Gastrocnemius medialis (tissue), 4 donors: ENCODE measurements around the gene FAM72B. TPM values are rescaled to one million over a fixed set of nuclear protein-coding genes. Genes with fewer than 3 reads are reported as not detected.
"Not testable (repeated sequence)": the region's sequence is repeated elsewhere in the genome, so short reads cannot be mapped to it uniquely, and the experiment has no call there.

ENCODE experiments used
- ATAC-seq, 2 donors: fragments of 150-250 bp; one replicate each; pipeline ENCODE4 v1.9.1; 2016
- DNase-seq, 2 donors: peaks; one replicate each; pipeline ENCODE4 v3.0.0-alpha.2; 2019
- H3K27ac ChIP-seq, 4 donors: fragments of 200-600 bp; sonication (generic); 1 replicate in 1 of 4; 2 replicates in 3 of 4; pipeline ENCODE4 v1.5.1; 2016 to 2018; ENCODE audit warnings: mild to moderate bottlenecking in 2 of 4, moderate library complexity in 1 of 4
- H3K27me3 ChIP-seq, 3 donors: fragments of 200-600 bp; sonication (generic) in 2 of 3; 1 replicate in 1 of 3; 2 replicates in 2 of 3; pipeline versions ENCODE4 v1.5.1 to v1.6.0; 2016 to 2019; ENCODE audit warnings: mild to moderate bottlenecking in 1 of 3, moderate library complexity in 1 of 3
- H3K36me3 ChIP-seq, 2 donors: fragments of 200-600 bp; sonication (generic) in 1 of 2; one replicate each; pipeline ENCODE4 v1.5.1; 2017 to 2018
- H3K4me1 ChIP-seq, 2 donors: fragments of 200-600 bp; sonication (generic) in 1 of 2; one replicate each; pipeline ENCODE4 v1.5.1; 2016 to 2017; ENCODE audit warnings: mild to moderate bottlenecking in 2 of 2
- H3K4me3 ChIP-seq, 4 donors: fragments of 200-600 bp; sonication (generic) in 3 of 4; 1 replicate in 1 of 4; 2 replicates in 3 of 4; pipeline ENCODE4 v1.5.1; 2016 to 2019; ENCODE audit warnings: mild to moderate bottlenecking in 2 of 4
- H3K9me3 ChIP-seq, 3 donors: fragments of 200-600 bp; sonication (generic) in 2 of 3; 1 replicate in 1 of 3; 2 replicates in 2 of 3; pipeline ENCODE4 v1.5.1; 2016 to 2019
- in situ Hi-C, 4 donors: fragments of 200-750 bp; cut with MboI; loops; one replicate each; pipeline versions ENCODE4 v1.15.0 to v1.8.0; 2017; ENCODE audit warnings: low sequenced_read_pairs in 4 of 4
- intact Hi-C: fragments of 100-400 bp; cut with DNase I; formaldehyde crosslinking; loops from one replicate; pipeline ENCODE4 v1.15.1; 2023; ENCODE audit warnings: low total_unique reads
- total RNA-seq, 4 donors: library from RNA; depleted of rRNA; stranded (reverse); fragments of >200 nt; gene quantifications; one replicate each; pipeline versions ENCODE4 v1.1.0 to v1.2.3, GENCODE V29; 2016

Gene FAM72B
- total RNA-seq, 4 donors from 2014 or later: not detected

- H3K9me3 ChIP-seq, H3K27me3 ChIP-seq, H3K4me1 ChIP-seq, DNase-seq, intact Hi-C loops, H3K27ac ChIP-seq, H3K36me3 ChIP-seq, ATAC-seq, H3K4me3 ChIP-seq, in situ Hi-C loops: not testable (repeated sequence)
Measured at GRCh38 chr1:121163850-121164757, 20.0 kb downstream of the FAM72B start.

DNA sequence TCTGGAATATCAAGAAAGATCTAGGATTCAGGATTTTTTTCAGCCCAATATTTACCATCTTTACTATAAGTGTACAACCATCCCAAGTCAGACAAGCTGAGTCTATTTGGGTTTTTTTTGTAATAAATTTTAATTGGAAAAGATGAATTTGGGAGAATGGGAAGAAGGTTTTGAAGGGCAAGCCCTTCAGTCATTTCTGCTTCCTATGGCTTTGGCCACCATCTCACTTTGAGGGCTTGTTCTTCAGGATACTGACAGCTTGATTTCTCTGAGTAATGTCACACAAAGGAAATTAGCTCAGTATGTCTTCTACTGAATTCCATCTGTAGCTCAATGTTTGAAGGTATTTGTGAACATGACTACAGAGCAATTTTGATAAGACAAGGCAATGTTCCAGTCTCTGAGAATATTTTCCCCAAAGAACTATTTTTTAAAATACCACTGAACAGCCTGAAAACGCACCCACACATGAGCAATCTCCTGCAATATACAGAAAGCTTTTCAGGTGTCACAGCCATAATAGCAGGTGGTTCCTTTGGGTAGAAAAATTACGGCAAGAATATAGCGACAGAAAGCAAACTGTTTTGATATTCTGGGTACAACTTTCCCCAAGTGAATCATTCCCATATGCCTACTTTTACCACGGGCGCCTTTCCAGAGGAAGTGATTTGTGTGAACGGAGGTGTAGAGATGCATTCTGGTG, 22.8 kb downstream of the FAM72B start:
- H3K4me3 ChIP-seq, H3K27ac ChIP-seq, H3K36me3 ChIP-seq, intact Hi-C loops, H3K4me1 ChIP-seq, H3K27me3 ChIP-seq, ATAC-seq, in situ Hi-C loops, H3K9me3 ChIP-seq, DNase-seq: not testable (repeated sequence)

GRCh38 chr1:121160118-121160517, 24.0 kb downstream of the FAM72B start:
- ATAC-seq, H3K4me3 ChIP-seq, H3K36me3 ChIP-seq, intact Hi-C loops, H3K27ac ChIP-seq, in situ Hi-C loops, H3K27me3 ChIP-seq, H3K4me1 ChIP-seq, H3K9me3 ChIP-seq, DNase-seq: not testable (repeated sequence)

DNA sequence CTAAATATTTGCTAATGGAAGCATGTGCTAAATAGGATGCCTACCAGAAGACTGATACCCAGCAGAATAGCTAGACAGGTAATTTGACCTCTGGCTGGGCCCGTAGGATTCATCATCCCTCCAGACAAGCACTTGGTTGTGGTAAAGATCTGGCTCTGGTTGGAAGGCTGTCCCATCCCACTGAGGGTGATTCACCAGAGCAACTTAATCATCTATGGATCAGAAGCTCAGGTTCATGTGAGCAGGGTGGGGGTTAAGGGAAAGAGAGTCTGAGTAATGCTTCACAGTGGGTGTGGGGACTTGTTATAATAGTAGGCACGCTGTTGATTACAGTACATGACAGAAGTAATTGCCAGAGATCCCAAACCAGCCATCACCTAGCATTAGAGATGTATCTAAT, 26.5 kb downstream of the FAM72B start:
- H3K27ac ChIP-seq, H3K4me3 ChIP-seq, H3K4me1 ChIP-seq, intact Hi-C loops, H3K36me3 ChIP-seq, H3K9me3 ChIP-seq, H3K27me3 ChIP-seq, DNase-seq, in situ Hi-C loops: not testable (repeated sequence)
- peak in 1 of 2 donors; percentile 60 for ATAC-seq

GRCh38 chr1:121156958-121157603, 27.1 kb downstream of the FAM72B start:
- H3K4me3 ChIP-seq, DNase-seq, H3K9me3 ChIP-seq, H3K4me1 ChIP-seq, intact Hi-C loops, in situ Hi-C loops, H3K27me3 ChIP-seq, H3K36me3 ChIP-seq, H3K27ac ChIP-seq: not testable (repeated sequence)
- ATAC-seq: peak; percentile 66 to 69

DNA sequence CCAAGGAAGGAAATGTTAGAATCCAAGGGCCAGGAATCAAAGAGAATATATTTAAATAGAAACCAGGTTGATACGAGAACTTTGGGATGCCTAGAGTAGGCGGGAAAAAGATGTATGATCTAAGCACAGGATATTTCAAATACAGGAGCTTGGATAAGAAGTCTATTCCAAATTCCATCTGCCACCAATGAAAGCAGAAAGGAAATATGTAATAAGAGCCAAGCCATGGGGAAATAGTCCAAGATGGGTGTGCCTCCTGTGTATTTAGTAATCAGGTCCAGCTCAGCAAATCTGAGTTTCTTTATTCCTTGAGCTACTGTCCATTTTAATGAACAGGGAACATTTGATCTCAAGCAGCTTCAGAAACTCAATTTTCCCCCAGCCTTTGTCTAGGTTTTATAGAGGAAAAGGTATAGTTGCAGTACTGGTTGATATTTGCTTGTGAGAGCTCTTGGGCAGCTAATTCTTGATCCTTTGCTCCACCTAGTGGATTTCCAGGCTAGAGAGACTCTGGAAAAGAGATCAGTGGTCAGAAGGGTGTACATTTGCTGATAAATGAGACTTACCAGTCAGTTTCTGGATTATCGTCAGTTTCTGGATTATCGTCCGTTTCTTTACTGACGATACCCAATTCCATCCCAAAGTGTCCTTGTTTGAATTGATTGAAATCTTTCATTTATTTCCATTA, 28.3 kb downstream of the FAM72B start:
- DNase-seq, H3K4me3 ChIP-seq, H3K27me3 ChIP-seq, H3K36me3 ChIP-seq, intact Hi-C loops, H3K4me1 ChIP-seq, ATAC-seq, in situ Hi-C loops, H3K9me3 ChIP-seq, H3K27ac ChIP-seq: not testable (repeated sequence)

GRCh38 chr1:121154811-121155210, 29.3 kb downstream of the FAM72B start:
- H3K4me1 ChIP-seq, H3K27me3 ChIP-seq, in situ Hi-C loops, H3K36me3 ChIP-seq, intact Hi-C loops, H3K9me3 ChIP-seq, DNase-seq, H3K4me3 ChIP-seq, ATAC-seq, H3K27ac ChIP-seq: not testable (repeated sequence)

GRCh38 chr1:121152788-121153187, 31.4 kb downstream of the FAM72B start:
- intact Hi-C loops, H3K9me3 ChIP-seq, H3K4me3 ChIP-seq, H3K27ac ChIP-seq, H3K36me3 ChIP-seq, H3K27me3 ChIP-seq, ATAC-seq, H3K4me1 ChIP-seq, in situ Hi-C loops, DNase-seq: not testable (repeated sequence)

DNA sequence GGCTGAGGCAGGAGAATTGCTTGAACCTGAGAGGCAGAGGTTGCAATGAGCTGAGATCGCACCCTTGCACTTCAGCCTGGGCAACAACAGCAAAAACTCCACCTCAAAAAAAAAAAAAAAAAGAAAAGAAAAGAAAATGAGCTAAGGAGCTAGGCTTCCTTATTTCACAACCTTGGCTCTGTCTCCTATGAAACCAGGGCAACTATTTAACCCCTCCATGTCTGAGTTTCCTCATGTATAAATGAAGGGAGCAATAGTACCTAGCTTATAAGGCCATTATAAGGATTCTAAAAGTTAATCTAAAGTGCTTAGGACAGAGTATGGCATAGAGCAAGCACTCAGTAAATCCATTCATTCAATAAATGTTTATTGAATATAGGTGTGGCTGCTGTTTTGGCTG, 32.8 kb downstream of the FAM72B start:
- in situ Hi-C loops, H3K27me3 ChIP-seq, intact Hi-C loops, ATAC-seq, DNase-seq, H3K36me3 ChIP-seq, H3K4me1 ChIP-seq, H3K27ac ChIP-seq, H3K4me3 ChIP-seq, H3K9me3 ChIP-seq: not testable (repeated sequence)
